ENCODE data around the gene CAMK1D.

CAMK1D gene

GRCh38 chr10:12499076-12499986 lies 150.0 kb downstream of the CAMK1D start:
- DNase-seq (ENCODE audit: low spot score): no peak

- no peak for DNase-seq (ENCODE audit: low spot score)
These were observed 151.3 kb downstream of the CAMK1D start for GRCh38 chr10:12500381-12501303.

GRCh38 chr10:12501324-12501723 lies 152.0 kb downstream of the CAMK1D start:
- DNase-seq (ENCODE audit: low spot score): no peak

- no peak for DNase-seq (ENCODE audit: low spot score)
These were observed 152.6 kb downstream of the CAMK1D start for GRCh38 chr10:12501841-12502525.

GRCh38 chr10:12502526-12503274 lies 153.4 kb downstream of the CAMK1D start:
- no peak for DNase-seq (ENCODE audit: low spot score)

- no peak for DNase-seq (ENCODE audit: low spot score)
These were observed 154.0 kb downstream of the CAMK1D start for GRCh38 chr10:12503311-12503710.

GRCh38 chr10:12504176-12504575 lies 154.8 kb downstream of the CAMK1D start:
- no peak for DNase-seq (ENCODE audit: low spot score)

- no peak for DNase-seq (ENCODE audit: low spot score)
These were observed 155.3 kb downstream of the CAMK1D start for GRCh38 chr10:12504628-12505027.

- no peak for DNase-seq (ENCODE audit: low spot score)
These were observed 156.3 kb downstream of the CAMK1D start for GRCh38 chr10:12505683-12506082.

GRCh38 chr10:12507165-12507850 lies 158.0 kb downstream of the CAMK1D start:
- DNase-seq (ENCODE audit: low spot score): no peak

GRCh38 chr10:12508165-12508564 lies 158.8 kb downstream of the CAMK1D start:
- no peak for DNase-seq (ENCODE audit: low spot score)

GRCh38 chr10:12509016-12509793 lies 159.9 kb downstream of the CAMK1D start:
- no peak for DNase-seq (ENCODE audit: low spot score)

- DNase-seq (ENCODE audit: low spot score): no peak
These were observed 160.4 kb downstream of the CAMK1D start for GRCh38 chr10:12509794-12510100.

GRCh38 chr10:12510501-12510941 lies 161.2 kb downstream of the CAMK1D start:
- DNase-seq (ENCODE audit: low spot score): no peak

- no peak for DNase-seq (ENCODE audit: low spot score)
These were observed 161.6 kb downstream of the CAMK1D start for GRCh38 chr10:12510984-12511383.

- DNase-seq (ENCODE audit: low spot score): no peak
These were observed 162.3 kb downstream of the CAMK1D start for GRCh38 chr10:12511651-12512050.

GRCh38 chr10:12512332-12513002 lies 163.1 kb downstream of the CAMK1D start:
- no peak for DNase-seq (ENCODE audit: low spot score)

GRCh38 chr10:12513003-12513365 lies 163.6 kb downstream of the CAMK1D start:
- DNase-seq (ENCODE audit: low spot score): no peak

- no peak for DNase-seq (ENCODE audit: low spot score)
These were observed 164.7 kb downstream of the CAMK1D start for GRCh38 chr10:12513775-12514673.

All from hepatic stellate cell (primary cell).